ENCODE results near the gene CNKSR3.

DNA sequence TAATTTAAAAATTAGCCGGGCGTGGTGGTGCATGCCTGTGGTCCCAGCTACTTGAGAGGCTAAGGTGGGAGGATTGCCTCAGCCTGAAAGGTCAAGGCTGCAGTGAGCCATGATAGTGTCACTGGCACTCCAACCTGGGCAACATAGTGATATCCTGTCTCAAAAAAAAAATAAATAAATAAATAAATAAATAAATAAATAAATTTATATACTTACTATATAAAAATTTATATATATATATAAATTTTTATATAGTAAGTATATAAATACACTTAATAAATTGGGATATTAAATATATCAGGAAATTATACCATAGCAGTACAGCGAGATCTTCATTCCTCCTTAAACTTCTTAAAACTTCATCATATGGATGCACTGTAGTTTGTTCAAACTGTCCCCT is 130.9 kb downstream of the CNKSR3 start:
- TF ChIP-seq, protein P1, sequence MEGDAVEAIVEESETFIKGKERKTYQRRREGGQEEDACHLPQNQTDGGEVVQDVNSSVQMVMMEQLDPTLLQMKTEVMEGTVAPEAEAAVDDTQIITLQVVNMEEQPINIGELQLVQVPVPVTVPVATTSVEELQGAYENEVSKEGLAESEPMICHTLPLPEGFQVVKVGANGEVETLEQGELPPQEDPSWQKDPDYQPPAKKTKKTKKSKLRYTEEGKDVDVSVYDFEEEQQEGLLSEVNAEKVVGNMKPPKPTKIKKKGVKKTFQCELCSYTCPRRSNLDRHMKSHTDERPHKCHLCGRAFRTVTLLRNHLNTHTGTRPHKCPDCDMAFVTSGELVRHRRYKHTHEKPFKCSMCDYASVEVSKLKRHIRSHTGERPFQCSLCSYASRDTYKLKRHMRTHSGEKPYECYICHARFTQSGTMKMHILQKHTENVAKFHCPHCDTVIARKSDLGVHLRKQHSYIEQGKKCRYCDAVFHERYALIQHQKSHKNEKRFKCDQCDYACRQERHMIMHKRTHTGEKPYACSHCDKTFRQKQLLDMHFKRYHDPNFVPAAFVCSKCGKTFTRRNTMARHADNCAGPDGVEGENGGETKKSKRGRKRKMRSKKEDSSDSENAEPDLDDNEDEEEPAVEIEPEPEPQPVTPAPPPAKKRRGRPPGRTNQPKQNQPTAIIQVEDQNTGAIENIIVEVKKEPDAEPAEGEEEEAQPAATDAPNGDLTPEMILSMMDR (conservative IDR thresholded peaks at IDR 0.05; ENCODE audit: low read depth in 2 of 2): no peak
- TF ChIP-seq, protein P2, sequence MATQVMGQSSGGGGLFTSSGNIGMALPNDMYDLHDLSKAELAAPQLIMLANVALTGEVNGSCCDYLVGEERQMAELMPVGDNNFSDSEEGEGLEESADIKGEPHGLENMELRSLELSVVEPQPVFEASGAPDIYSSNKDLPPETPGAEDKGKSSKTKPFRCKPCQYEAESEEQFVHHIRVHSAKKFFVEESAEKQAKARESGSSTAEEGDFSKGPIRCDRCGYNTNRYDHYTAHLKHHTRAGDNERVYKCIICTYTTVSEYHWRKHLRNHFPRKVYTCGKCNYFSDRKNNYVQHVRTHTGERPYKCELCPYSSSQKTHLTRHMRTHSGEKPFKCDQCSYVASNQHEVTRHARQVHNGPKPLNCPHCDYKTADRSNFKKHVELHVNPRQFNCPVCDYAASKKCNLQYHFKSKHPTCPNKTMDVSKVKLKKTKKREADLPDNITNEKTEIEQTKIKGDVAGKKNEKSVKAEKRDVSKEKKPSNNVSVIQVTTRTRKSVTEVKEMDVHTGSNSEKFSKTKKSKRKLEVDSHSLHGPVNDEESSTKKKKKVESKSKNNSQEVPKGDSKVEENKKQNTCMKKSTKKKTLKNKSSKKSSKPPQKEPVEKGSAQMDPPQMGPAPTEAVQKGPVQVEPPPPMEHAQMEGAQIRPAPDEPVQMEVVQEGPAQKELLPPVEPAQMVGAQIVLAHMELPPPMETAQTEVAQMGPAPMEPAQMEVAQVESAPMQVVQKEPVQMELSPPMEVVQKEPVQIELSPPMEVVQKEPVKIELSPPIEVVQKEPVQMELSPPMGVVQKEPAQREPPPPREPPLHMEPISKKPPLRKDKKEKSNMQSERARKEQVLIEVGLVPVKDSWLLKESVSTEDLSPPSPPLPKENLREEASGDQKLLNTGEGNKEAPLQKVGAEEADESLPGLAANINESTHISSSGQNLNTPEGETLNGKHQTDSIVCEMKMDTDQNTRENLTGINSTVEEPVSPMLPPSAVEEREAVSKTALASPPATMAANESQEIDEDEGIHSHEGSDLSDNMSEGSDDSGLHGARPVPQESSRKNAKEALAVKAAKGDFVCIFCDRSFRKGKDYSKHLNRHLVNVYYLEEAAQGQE (IDR thresholded peaks at IDR 0.05; ENCODE audit: unreplicated experiment): no peak
- no peak for TF ChIP-seq POLR2AphosphoS5 (IDR thresholded peaks at IDR 0.05; ENCODE audit: low read depth)

All from GM23338 (cell line).